HCT116 (cell line): ENCODE results near the gene SUGCT. TPM values are rescaled to one million over a fixed set of nuclear protein-coding genes. Genes with fewer than 3 reads are reported as not detected.

Experiments
- ATAC-seq: fragments of 200-7000 bp; cut with Tn5 transposase; 2 replicates; pipeline ENCODE4 v1.9.1; 2020; ENCODE audit warnings: mild to moderate bottlenecking, moderate library complexity
- BruUV-seq: library from RNA; stranded (reverse); fragments of 400-500 nt; replicated peaks from 2 replicates; lab custom pipeline; 2021; lab: Mats Ljungman, UMichigan
- CTCF ChIA-PET: fragments of 300-600 bp; sonication (Branson Sonifier 250); formaldehyde crosslinking; loops from one replicate; lab custom pipeline; 2021; ENCODE audit warnings: antibody characterized with exemption; lab: Charles Lee
- POLR2A ChIA-PET: fragments of 300-600, 350-600 bp; sonication (Branson Sonifier 250); formaldehyde crosslinking; loops from one replicate; lab custom pipeline; 2021; ENCODE audit warnings: antibody characterized with exemption; lab: Charles Lee
- RAD21 ChIA-PET, 2 experiments: fragments of 300-600 bp; sonication (Branson Sonifier 250); formaldehyde crosslinking; loops; one replicate each; lab custom pipeline; 2023; ENCODE audit warnings: low total read pairs in 2 of 2; ENCODE audit not compliant: uncharacterized antibody in 2 of 2, unreplicated experiment in 2 of 2, low non-redundant PET in 1 of 2; lab: Charles Lee
- DNase-seq: peaks from one replicate; pipeline ENCODE4 v3.0.0-alpha.2; 2010; ENCODE audit warnings: low read depth, low spot score
- H2AFZ ChIP-seq: fragments of 200-600 bp; shearing (Covaris generic), sonication (generic); 2 replicates; pipeline ENCODE4 v1.6.1; 2017; ENCODE audit warnings: low read depth, mixed run types, mixed read lengths, antibody characterized with exemption, low read length; ENCODE audit not compliant: poor library complexity, severe bottlenecking
- H3K27ac ChIP-seq: 2 replicates; pipeline ENCODE4 v1.5.1; 2012; ENCODE audit warnings: low read depth, low read length
- H3K27me3 ChIP-seq: fragments of 200-600 bp; sonication (generic); 2 replicates; pipeline ENCODE4 v1.6.1; 2016; ENCODE audit warnings: mixed run types, low read length, mixed read lengths; ENCODE audit not compliant: insufficient read depth
- H3K36me3 ChIP-seq, 2 experiments: fragments of 200-500 bp in 1 of 2; fragments of 200-600 bp in 1 of 2; sonication (Bioruptor generic) in 1 of 2; sonication (generic) in 1 of 2; 2 replicates each; pipeline versions ENCODE4 v1.5.1 to v1.6.1; 2014 to 2016; ENCODE audit warnings: low read length in 2 of 2, inconsistent platforms in 1 of 2, mixed read lengths in 1 of 2, mixed run types in 1 of 2; ENCODE audit not compliant: insufficient read depth in 2 of 2, control insufficient read depth in 1 of 2
- H3K4me1 ChIP-seq, 2 experiments: fragments of 200-600 bp in 1 of 2; sonication (generic) in 1 of 2; 2 replicates each; pipeline versions ENCODE4 v1.5.1 to v1.6.1; 2012 to 2017; ENCODE audit warnings: low read length in 2 of 2, inconsistent platforms in 1 of 2, mild to moderate bottlenecking in 1 of 2, mixed read lengths in 1 of 2, mixed run types in 1 of 2, moderate library complexity in 1 of 2; ENCODE audit not compliant: insufficient read depth in 2 of 2, control insufficient read depth in 1 of 2
- H3K4me2 ChIP-seq: fragments of 200-600 bp; sonication (generic); 2 replicates; pipeline ENCODE4 v1.6.1; 2017; ENCODE audit warnings: mixed run types, low read length, mixed read lengths
- H3K4me3 ChIP-seq, 2 experiments: fragments of 200-600 bp in 1 of 2; sonication (generic) in 1 of 2; replicated peaks in 1 of 2; 2 replicates each; pipeline ENCODE4 v1.5.1; 2011 to 2016; ENCODE audit warnings: low read length in 2 of 2, control low read depth in 1 of 2, low read depth in 1 of 2, mild to moderate bottlenecking in 1 of 2, mixed read lengths in 1 of 2, mixed run types in 1 of 2
- H3K79me2 ChIP-seq: fragments of 200-600 bp; sonication (generic); 2 replicates; pipeline ENCODE4 v1.6.1; 2017; ENCODE audit warnings: mild to moderate bottlenecking, mixed run types, low read length, moderate library complexity, mixed read lengths; ENCODE audit not compliant: insufficient read depth
- H3K9ac ChIP-seq: fragments of 200-600 bp; sonication (generic); 2 replicates; pipeline ENCODE4 v1.6.1; 2016; ENCODE audit warnings: low read length, mixed read lengths
- H3K9me2 ChIP-seq: fragments of 200-600 bp; sonication (generic), shearing (Covaris generic); 2 replicates; pipeline ENCODE4 v1.6.1; 2017; ENCODE audit warnings: mixed run types, mild to moderate bottlenecking, moderate library complexity; ENCODE audit not compliant: insufficient read depth
- H3K9me3 ChIP-seq, 2 experiments: fragments of 200-500 bp in 1 of 2; fragments of 200-600 bp in 1 of 2; sonication (Bioruptor generic) in 1 of 2; sonication (generic) in 1 of 2; 2 replicates each; pipeline ENCODE4 v1.6.1; 2014 to 2017; ENCODE audit warnings: low read length in 2 of 2, mixed read lengths in 2 of 2, inconsistent platforms in 1 of 2, low read depth in 1 of 2, mild to moderate bottlenecking in 1 of 2, mixed run types in 1 of 2, moderate library complexity in 1 of 2; ENCODE audit not compliant: control insufficient read depth in 1 of 2, insufficient read depth in 1 of 2
- H4K20me1 ChIP-seq: fragments of 200-600 bp; sonication (generic), shearing (Covaris generic); 2 replicates; pipeline ENCODE4 v1.6.1; 2017; ENCODE audit warnings: mixed run types, mild to moderate bottlenecking, moderate library complexity; ENCODE audit not compliant: insufficient read depth
- CBX3 ChIP-seq: IDR thresholded peaks from 2 replicates; pipeline ENCODE4 v1.6.1; 2012; ENCODE audit warnings: low read depth
- CEBPB ChIP-seq: IDR thresholded peaks from 2 replicates; pipeline ENCODE4 v1.6.1; 2012; ENCODE audit warnings: low read depth
- ELF1 ChIP-seq: IDR thresholded peaks from 2 replicates; pipeline ENCODE4 v1.6.1; 2012; ENCODE audit warnings: low read depth, borderline replicate concordance
- EZH2 ChIP-seq: fragments of 200-600 bp; sonication (generic); IDR thresholded peaks from 2 replicates; pipeline ENCODE4 v1.6.1; 2017; ENCODE audit warnings: antibody characterized with exemption, mixed run types
- EZH2phosphoT487 ChIP-seq: fragments of 200-600 bp; IDR thresholded peaks from 2 replicates; pipeline ENCODE4 v1.6.1; 2018; ENCODE audit warnings: antibody characterized with exemption, borderline replicate concordance
- JUND ChIP-seq: IDR thresholded peaks from 2 replicates; pipeline ENCODE4 v1.6.1; 2012
- MAX ChIP-seq: IDR thresholded peaks from 2 replicates; pipeline ENCODE4 v1.6.1; 2012
- RAD21 ChIP-seq: IDR thresholded peaks from 2 replicates; pipeline ENCODE4 v1.6.1; 2012; ENCODE audit warnings: low read depth, mild to moderate bottlenecking
- SP1 ChIP-seq: IDR thresholded peaks from 2 replicates; pipeline ENCODE4 v1.6.1; 2012; ENCODE audit warnings: low read depth
- SRF ChIP-seq: IDR thresholded peaks from 2 replicates; pipeline ENCODE4 v1.6.1; 2012; ENCODE audit warnings: low read depth
- TCF7L2 ChIP-seq: IDR thresholded peaks from 2 replicates; pipeline ENCODE4 v1.7.0; 2011; ENCODE audit warnings: borderline replicate concordance, inconsistent platforms; ENCODE audit not compliant: insufficient read depth, insufficient read length; ENCODE audit errors: extremely low read depth
- YY1 ChIP-seq: IDR thresholded peaks from 2 replicates; pipeline ENCODE4 v1.6.1; 2011; ENCODE audit warnings: low read length, low read depth, moderate library complexity, mild to moderate bottlenecking; ENCODE audit not compliant: insufficient replicate concordance; ENCODE audit errors: extremely low read depth
- ZBTB33 ChIP-seq: IDR thresholded peaks from 2 replicates; pipeline ENCODE4 v1.6.1; 2011; ENCODE audit warnings: mild to moderate bottlenecking, low read length, moderate library complexity; ENCODE audit not compliant: insufficient replicate concordance; ENCODE audit errors: extremely low read depth
- ZNF274 ChIP-seq: fragments of 200-500 bp; sonication (Bioruptor generic); IDR thresholded peaks from 2 replicates; pipeline ENCODE4 v1.6.1; 2014; ENCODE audit warnings: mild to moderate bottlenecking, low read depth, low read length, inconsistent platforms
- intact Hi-C: fragments of 100-400 bp; cut with micrococcal nuclease; formaldehyde crosslinking; loops from 2 replicates; pipeline ENCODE4 v1.10.0; 2022
- total RNA-seq: library from RNA; stranded (reverse); gene quantifications from one replicate; pipeline ENCODE4 v1.2.1, GENCODE V29; 2021; ENCODE audit not compliant: unreplicated experiment
- TF ChIP-seq, protein P1 (sequence below): IDR thresholded peaks from 2 replicates; pipeline ENCODE4 v1.6.1; 2012

The SUGCT gene
- total RNA-seq, 1 experiment from 2014 or later, result 4.4 TPM

DNA sequence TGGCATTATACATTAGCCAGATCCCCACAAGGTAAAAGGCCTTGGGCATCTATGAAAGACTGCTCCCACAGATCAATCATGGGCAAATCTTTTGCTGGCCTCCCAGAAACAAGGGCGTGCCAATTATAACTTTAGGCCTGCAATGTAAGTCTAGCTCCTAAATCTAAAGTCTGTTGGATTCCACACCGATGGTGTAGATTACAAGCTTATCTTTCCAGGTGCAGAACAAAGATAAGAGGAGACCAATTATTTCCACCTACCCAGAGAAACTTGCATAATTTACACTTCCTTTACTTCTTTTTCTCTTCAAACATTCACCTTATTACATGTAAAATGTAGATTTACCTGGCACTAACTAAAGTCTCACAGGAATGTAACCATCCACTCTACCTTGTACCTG lies 713.1 kb downstream of the SUGCT start:
- ChIA-PET CTCF (no interaction called here), POLR2A (no interaction called here), RAD21 (no interaction called here)
- Histone ChIP-seq H3K4me3 (no peak overlapping the region), H4K20me1 (no peaks in the 10 kb centered on the region), H3K9me3 (no peaks in the 10 kb centered on the region), H3K4me2 (no peak overlapping the region), H3K9me2 (no peaks in the 10 kb centered on the region), H3K9ac (no peak overlapping the region), H3K27ac (no peak overlapping the region), H3K79me2 (no peaks in the 10 kb centered on the region), H3K4me1 (no peaks in the 10 kb centered on the region), H3K27me3 (no peaks in the 10 kb centered on the region), H2AFZ (no peak overlapping the region), H3K36me3 (no peaks in the 10 kb centered on the region)
- no TSS peak for BruUV-seq
- TF ChIP-seq SP1, result no peak
- no peak for TF ChIP-seq MAX
- TF ChIP-seq ZBTB33, result no peak
- TF ChIP-seq CBX3, result no peak
- no peak for TF ChIP-seq JUND
- intact Hi-C loops, result no loop called here
- ATAC-seq (no peak), DNase-seq (no peak)

DNA sequence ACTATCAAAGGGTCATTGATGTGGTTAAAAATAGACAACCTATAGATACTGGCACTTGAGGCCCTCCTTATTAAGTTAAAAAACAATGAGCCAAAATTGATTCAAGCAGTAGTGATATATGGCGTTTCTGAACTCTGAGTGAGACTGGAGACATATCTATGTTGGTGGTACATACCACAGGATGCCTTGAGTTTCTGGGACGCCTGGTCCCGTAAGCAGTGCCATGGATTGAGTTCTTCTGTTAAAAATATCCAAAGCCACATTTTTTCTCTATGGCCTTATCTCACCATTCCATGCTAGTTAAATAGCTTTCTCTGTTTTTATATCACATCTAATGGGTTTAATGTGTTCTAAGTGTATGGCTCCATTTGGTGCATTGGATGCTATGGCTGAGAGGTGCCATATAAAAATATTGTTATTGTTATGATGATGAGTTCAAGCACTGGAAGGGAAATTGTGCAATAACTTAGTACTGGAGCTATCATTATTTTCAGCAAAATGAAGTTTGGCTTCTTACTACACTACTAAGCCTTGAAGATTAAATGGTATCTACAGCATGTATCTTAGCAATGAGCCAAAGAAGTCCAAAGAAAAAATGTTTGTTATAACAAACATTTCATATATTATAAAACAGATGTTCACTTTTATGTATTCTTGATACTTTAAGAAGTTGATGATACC lies 713.9 kb downstream of the SUGCT start:
- H2AFZ ChIP-seq, result no peak overlapping the region
- intact Hi-C loops, result no loop called here
- no peak for TF ChIP-seq CBX3
- no peak for TF ChIP-seq MAX
- TF ChIP-seq TCF7L2, result no peak
- no peak for TF ChIP-seq RAD21
- TF ChIP-seq CEBPB, result no peak
- TF ChIP-seq, protein P1, sequence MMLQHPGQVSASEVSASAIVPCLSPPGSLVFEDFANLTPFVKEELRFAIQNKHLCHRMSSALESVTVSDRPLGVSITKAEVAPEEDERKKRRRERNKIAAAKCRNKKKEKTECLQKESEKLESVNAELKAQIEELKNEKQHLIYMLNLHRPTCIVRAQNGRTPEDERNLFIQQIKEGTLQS, result no peak
- no peak for TF ChIP-seq SP1
- TF ChIP-seq EZH2phosphoT487, result no peak
- no peak for TF ChIP-seq ZNF274
- no peak for TF ChIP-seq EZH2
- no peak for TF ChIP-seq SRF
- TF ChIP-seq ZBTB33, result no peak
- no peak for TF ChIP-seq ELF1
- no peak for TF ChIP-seq YY1
- no peak for DNase-seq
- H3K79me2 ChIP-seq, result no peaks in the 10 kb centered on the region
- no peak overlapping the region for H3K4me2 ChIP-seq
- H3K9me2 ChIP-seq, result no peaks in the 10 kb centered on the region
- H3K27ac ChIP-seq, result no peak overlapping the region
- H4K20me1 ChIP-seq, result no peaks in the 10 kb centered on the region
- no peaks in the 10 kb centered on the region for H3K36me3 ChIP-seq
- no TSS peak for BruUV-seq
- RAD21 ChIA-PET, result no interaction called here
- CTCF ChIA-PET, result no interaction called here
- no peaks in the 10 kb centered on the region for H3K9me3 ChIP-seq
- H3K27me3 ChIP-seq, result no peaks in the 10 kb centered on the region
- no peak overlapping the region for H3K9ac ChIP-seq
- no peaks in the 10 kb centered on the region for H3K4me1 ChIP-seq
- H3K4me3 ChIP-seq, result no peak overlapping the region
- no peak for ATAC-seq
- POLR2A ChIA-PET, result no interaction called here
